HepG2 (cell line): ENCODE results near the gene BIK. TPM values are rescaled to one million over a fixed set of nuclear protein-coding genes. Genes with fewer than 3 reads are reported as not detected.
A peak's percentile ranks its signal among the peaks of the same experiment; 100 is the strongest.

ENCODE experiments used
- ATAC-seq: fragments of 200-7000 bp; cut with Tn5 transposase; 3 replicates; pipeline ENCODE4 v1.9.1; 2020; ENCODE audit warnings: mild to moderate bottlenecking, moderate library complexity
- BruUV-seq: library from RNA; stranded (reverse); fragments of 400-500 nt; replicated peaks from 2 replicates; lab custom pipeline; 2021; lab: Mats Ljungman, UMichigan
- CTCF ChIA-PET: fragments of 300-600 bp; formaldehyde crosslinking; extraction: SDS; loops from one replicate; lab custom pipeline; 2021; ENCODE audit warnings: low total read pairs, inconsistent platforms, low intra/inter-chr PET ratio; lab: Yijun Ruan, JAX
- POLR2A ChIA-PET: fragments of 350-600 bp; sonication (Branson Sonifier 250); formaldehyde crosslinking; loops from one replicate; lab custom pipeline; 2020; ENCODE audit warnings: antibody characterized with exemption, inconsistent platforms; lab: Yijun Ruan, JAX
- DNase-seq: peaks from one replicate; pipeline ENCODE4 v3.0.0-alpha.2; 2015; ENCODE audit warnings: low spot score
- FAIRE-seq: peaks from 3 replicates; lab custom pipeline; 2011; peaks lifted over from hg19 to GRCh38; lab: Jason Lieb, UNC
- H2AFZ ChIP-seq: one replicate; pipeline ENCODE4 v1.6.1; 2011; ENCODE audit warnings: low read length, inconsistent platforms
- H3K27ac ChIP-seq: fragments of 300-600 bp; 3 replicates; pipeline ENCODE4 v1.8.0; 2011; ENCODE audit warnings: mixed run types, mild to moderate bottlenecking, mixed read lengths, low read length, inconsistent platforms; ENCODE audit not compliant: insufficient read depth; ENCODE audit errors: extremely low read length
- H3K27me3 ChIP-seq, 2 experiments: fragments of 200-600 bp in 1 of 2; 2 replicates in 1 of 2; 3 replicates in 1 of 2; pipeline versions ENCODE4 v1.6.0 to v1.8.0; 2011; ENCODE audit warnings: low read length in 2 of 2, mild to moderate bottlenecking in 2 of 2, moderate library complexity in 2 of 2, inconsistent platforms in 1 of 2; ENCODE audit not compliant: insufficient read depth in 2 of 2, control insufficient read depth in 1 of 2
- H3K36me3 ChIP-seq, 2 experiments: fragments of 200-600 bp in 1 of 2; replicated peaks in 1 of 2; 2 replicates in 1 of 2; 3 replicates in 1 of 2; pipeline versions ENCODE4 v1.5.1 to v1.8.0; 2011; ENCODE audit warnings: low read length in 2 of 2, inconsistent platforms in 1 of 2; ENCODE audit not compliant: insufficient read depth in 2 of 2, control insufficient read depth in 1 of 2
- H3K4me1 ChIP-seq: 2 replicates; pipeline ENCODE4 v1.5.1; 2012; ENCODE audit warnings: low read length, inconsistent platforms; ENCODE audit not compliant: insufficient read depth
- H3K4me2 ChIP-seq: 2 replicates; pipeline ENCODE4 v1.6.0; 2011; ENCODE audit warnings: low read depth, low read length, inconsistent platforms
- H3K4me3 ChIP-seq, 3 experiments: fragments of 200-600 bp in 1 of 3; sonication (generic), shearing (Covaris generic) in 1 of 3; replicated peaks in 1 of 3; 2 replicates each; pipeline ENCODE4 v1.5.1; 2011 to 2016; ENCODE audit warnings: low read length in 3 of 3, inconsistent platforms in 2 of 3, low read depth in 2 of 3, mild to moderate bottlenecking in 2 of 3, control low read depth in 1 of 3, mixed read lengths in 1 of 3; ENCODE audit not compliant: insufficient read depth in 1 of 3
- H3K79me2 ChIP-seq: one replicate; pipeline ENCODE4 v1.6.1; 2011; ENCODE audit warnings: low read length, inconsistent platforms; ENCODE audit not compliant: insufficient read depth
- H3K9ac ChIP-seq: 2 replicates; pipeline ENCODE4 v1.6.0; 2011; ENCODE audit warnings: mild to moderate bottlenecking, low read depth, low read length, inconsistent platforms; ENCODE audit not compliant: insufficient read depth
- H3K9me3 ChIP-seq: 2 replicates; pipeline ENCODE4 v1.5.1; 2012; ENCODE audit warnings: mild to moderate bottlenecking, low read length
- H4K20me1 ChIP-seq: 2 replicates; pipeline ENCODE4 v1.6.0; 2011; ENCODE audit warnings: inconsistent platforms, mild to moderate bottlenecking, low read length, moderate library complexity; ENCODE audit not compliant: insufficient read depth
- CBX2 ChIP-seq, 2 experiments: fragments of 200-600 bp in 1 of 2; sonication (generic); formaldehyde crosslinking in 1 of 2; IDR thresholded peaks; 2 replicates each; pipeline versions ENCODE4 v1.7.0 to v1.8.1; 2018 to 2022; ENCODE audit warnings: low read depth in 2 of 2, low read length in 1 of 2, mild to moderate bottlenecking in 1 of 2, missing genetic modification reagents in 1 of 2
- HCFC1 ChIP-seq: fragments of 150-350 bp; IDR thresholded peaks from 2 replicates; pipeline ENCODE4 v1.6.1; 2014; ENCODE audit warnings: low read depth, low read length
- IKZF4 ChIP-seq: sonication (generic); formaldehyde crosslinking; IDR thresholded peaks from 2 replicates; pipeline ENCODE4 v1.5.1; 2020; ENCODE audit warnings: borderline replicate concordance, mild to moderate bottlenecking, low read depth, missing genetic modification reagents; ENCODE audit errors: not compliant biosample characterization
- KMT2B ChIP-seq: IDR thresholded peaks from 2 replicates; pipeline ENCODE4 v1.6.1; 2016; ENCODE audit warnings: missing genetic modification reagents, missing compliant biosample characterization
- LCORL ChIP-seq, 2 experiments: fragments of 450-650 bp in 1 of 2; sonication (generic) in 1 of 2; formaldehyde crosslinking in 1 of 2; IDR thresholded peaks; 2 replicates each; pipeline versions ENCODE4 v1.5.0 to v1.6.1; 2017 to 2020; ENCODE audit warnings: antibody characterized with exemption in 1 of 2, missing genetic modification reagents in 1 of 2
- NFYB ChIP-seq: sonication (generic); formaldehyde crosslinking; IDR thresholded peaks from 2 replicates; pipeline ENCODE4 v1.4.0; 2020; ENCODE audit warnings: missing genetic modification reagents
- NR2F1 ChIP-seq, 2 experiments: fragments of 450-650 bp in 1 of 2; formaldehyde crosslinking in 1 of 2; IDR thresholded peaks; 2 replicates each; pipeline versions ENCODE4 v1.5.0 to v1.6.1; 2016 to 2020; ENCODE audit warnings: mild to moderate bottlenecking in 1 of 2, missing compliant biosample characterization in 1 of 2, missing genetic modification reagents in 1 of 2, moderate library complexity in 1 of 2
- ONECUT2 ChIP-seq: sonication (generic); formaldehyde crosslinking; IDR thresholded peaks from 2 replicates; pipeline ENCODE4 v1.4.0; 2020; ENCODE audit warnings: missing genetic modification reagents
- RFXANK ChIP-seq: IDR thresholded peaks from 2 replicates; pipeline ENCODE4 v1.6.1; 2016
- RFXAP ChIP-seq: sonication (generic); formaldehyde crosslinking; IDR thresholded peaks from 2 replicates; pipeline ENCODE4 v1.4.0; 2020; ENCODE audit warnings: missing genetic modification reagents, borderline replicate concordance
- RXRB ChIP-seq: IDR thresholded peaks from 2 replicates; pipeline ENCODE4 v1.6.1; 2016; ENCODE audit warnings: borderline replicate concordance, missing genetic modification reagents, missing compliant biosample characterization
- SOX13 ChIP-seq, 3 experiments: fragments of 450-650 bp in 1 of 3; sonication (generic) in 1 of 3; formaldehyde crosslinking in 1 of 3; IDR thresholded peaks in 2 of 3; conservative IDR thresholded peaks in 1 of 3; 2 replicates each; pipeline versions ENCODE4 v1.5.0 to v1.6.1; 2016 to 2020; ENCODE audit warnings: antibody characterized with exemption in 1 of 3, mild to moderate bottlenecking in 1 of 3, missing compliant biosample characterization in 1 of 3, missing genetic modification reagents in 1 of 3, moderate library complexity in 1 of 3
- SPEN ChIP-seq: sonication (generic); formaldehyde crosslinking; IDR thresholded peaks from 2 replicates; pipeline ENCODE4 v1.5.1; 2020; ENCODE audit warnings: low read depth, mild to moderate bottlenecking, missing genetic modification reagents
- TBP ChIP-seq: sonication (generic); formaldehyde crosslinking; IDR thresholded peaks from 2 replicates; pipeline ENCODE4 v1.5.0; 2020; ENCODE audit warnings: missing genetic modification reagents
- ZNF143 ChIP-seq: sonication (generic); formaldehyde crosslinking; IDR thresholded peaks from 2 replicates; pipeline ENCODE4 v1.4.0; 2020; ENCODE audit warnings: missing genetic modification reagents
- ZNF530 ChIP-seq: sonication (generic); formaldehyde crosslinking; IDR thresholded peaks from 2 replicates; pipeline ENCODE4 v1.5.0; 2020; ENCODE audit warnings: low read depth, mild to moderate bottlenecking, missing genetic modification reagents
- ZNF616 ChIP-seq: sonication (generic); formaldehyde crosslinking; IDR thresholded peaks from 2 replicates; pipeline ENCODE4 v1.5.0; 2020; ENCODE audit warnings: low read depth, mild to moderate bottlenecking, missing genetic modification reagents
- ZNF839 ChIP-seq: sonication (generic); formaldehyde crosslinking; IDR thresholded peaks from 2 replicates; pipeline ENCODE4 v1.4.0; 2020; ENCODE audit warnings: missing genetic modification reagents, mild to moderate bottlenecking, borderline replicate concordance
- WGBS: methylation state at CpG from one replicate; pipeline ENCODE4 v1.1.6; 2017; ENCODE audit warnings: low lambda C conversion rate; 5-methylcytosine and 5-hydroxymethylcytosine counted together
- in situ Hi-C: cut with HindIII; loops from 2 replicates; pipeline ENCODE4 v1.10.0; 2017; ENCODE audit warnings: low pct_unique_long_range_greater_than_20kb; ENCODE audit not compliant: extremely low pct_ligation_motif_present
- intact Hi-C: fragments of 100-400 bp; cut with micrococcal nuclease; formaldehyde crosslinking; loops from one replicate; pipeline ENCODE4 v1.10.0; 2022; ENCODE audit not compliant: unreplicated experiment
- polyA plus RNA-seq, 8 experiments: library from polyadenylated mRNA; depleted of rRNA in 3 of 8; stranded (reverse) in 7 of 8; unstranded in 1 of 8; fragments of >200 nt; fragmentation: Illumina TruSeq in 4 of 8; extraction: Trizol in 4 of 8; gene quantifications; 2 replicates each; pipeline versions ENCODE4 v1.2.1 to v1.2.3, GENCODE V29; 2011 to 2016; ENCODE audit warnings: low read depth in 4 of 8, missing spikeins in 1 of 8, mixed read lengths in 1 of 8; ENCODE audit not compliant: insufficient read depth in 1 of 8
- total RNA-seq, 5 experiments: library from RNA; depleted of rRNA; stranded (reverse); fragments of >200 nt; fragmentation: Illumina TruSeq; extraction: Trizol; gene quantifications; 2 replicates each; pipeline ENCODE4 v1.2.3, GENCODE V29; 2016; ENCODE audit warnings: low read depth in 1 of 5

BIK gene
- total and polyA plus RNA-seq, 2 of the 13 experiments (the other 11 are each of a cell fraction or from before 2014, with no cell fraction given) = 0.54 to 0.80 TPM

DNA sequence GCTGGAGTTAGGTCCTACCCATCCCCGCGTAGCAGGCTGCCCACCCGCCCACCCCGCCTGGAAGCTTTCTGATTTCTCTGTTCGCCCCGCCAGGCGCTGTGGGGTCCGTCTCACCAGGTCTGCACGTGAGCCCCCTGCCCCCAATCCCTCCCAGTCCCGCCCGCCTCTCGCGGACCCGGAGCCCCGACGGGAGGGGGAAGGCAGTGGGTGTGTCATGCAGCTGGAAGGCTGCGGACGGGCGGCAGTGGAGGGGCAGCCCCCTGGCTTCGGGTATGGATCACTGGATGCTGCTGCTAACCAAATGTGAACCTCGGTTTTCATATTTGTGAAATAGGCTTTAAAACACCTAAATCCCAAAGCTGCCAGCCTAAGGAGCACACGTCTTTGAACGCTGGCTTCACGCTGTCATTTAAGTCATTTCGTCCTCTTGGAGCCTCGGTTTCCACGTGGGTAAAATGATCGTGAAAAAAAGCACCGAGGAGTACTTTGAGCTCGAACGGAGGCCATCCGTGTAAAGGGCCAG, 568 bp upstream of the BIK start:
- peak overlapping the region; percentile 95 for H3K4me2 ChIP-seq
- H3K9ac ChIP-seq = no peak overlapping the region
- no peaks in the 10 kb centered on the region for H3K79me2 ChIP-seq
- ATAC-seq = no peak
- no peaks in the 10 kb centered on the region for H4K20me1 ChIP-seq
- H3K4me3 ChIP-seq = peak overlapping the region; percentile 60 to 74 (median 62); a peak in 5 of 6 replicates
- H3K36me3 ChIP-seq = no peaks in the 10 kb centered on the region
- no peaks in the 10 kb centered on the region for H3K9me3 ChIP-seq
- FAIRE-seq = no peak
- no peak overlapping the region for H3K27ac ChIP-seq
- intact Hi-C loops (loop anchor here (2.0 to 5.0 kb wide), 2 partner anchors 17 to 32 kb away; partner anchors contain the start of gene MCAT), in situ Hi-C loops (no loop called here)
- H2AFZ ChIP-seq = no peak overlapping the region
- 5% methylated on average over 28 of the region's 32 CpGs for WGBS
- ChIA-PET POLR2A (interaction anchor here (0.7 to 1.3 kb wide), 2 partner anchors 16 kb away, joined by 3 to 4 read pairs; no protein-coding TSS in a partner anchor), CTCF (no interaction called here)
- TF ChIP-seq SPEN (CRISPR knock-in tag) = no peak
- no peak for TF ChIP-seq ZNF530 (CRISPR knock-in tag)
- TF ChIP-seq TBP (CRISPR knock-in tag) = no peak
- no peak for TF ChIP-seq ZNF616 (CRISPR knock-in tag)
- no peak for TF ChIP-seq LCORL (IDR thresholded peaks at IDR 0.05)
- TF ChIP-seq LCORL (CRISPR knock-in tag; IDR thresholded peaks at IDR 0.05) = no peak
- no peak for TF ChIP-seq RXRB (CRISPR knock-in tag)
- no peak for TF ChIP-seq KMT2B (CRISPR knock-in tag)
- TF ChIP-seq IKZF4 (CRISPR knock-in tag) = no peak
- no peak for TF ChIP-seq NFYB (CRISPR knock-in tag)
- no peak for TF ChIP-seq SOX13 (IDR thresholded peaks at IDR 0.05)
- no peak for TF ChIP-seq SOX13 (CRISPR knock-in tag; conservative IDR thresholded peaks at IDR 0.05 in 1 of 2, IDR thresholded peaks at IDR 0.05 in 1 of 2)
- no peak for TF ChIP-seq RFXANK (CRISPR knock-in tag)
- TF ChIP-seq NR2F1 (CRISPR knock-in tag; IDR thresholded peaks at IDR 0.05) = no peak
- no peak for TF ChIP-seq ZNF143 (CRISPR knock-in tag)
- no peak for TF ChIP-seq ZNF839
- TF ChIP-seq RFXAP (CRISPR knock-in tag) = no peak
- no peak for TF ChIP-seq CBX2 (IDR thresholded peaks at IDR 0.05; ENCODE audit: low read depth, low read length)
- no peak for TF ChIP-seq CBX2 (CRISPR knock-in tag; IDR thresholded peaks at IDR 0.05; ENCODE audit: low read depth)
- no peak for TF ChIP-seq HCFC1
- no peak for TF ChIP-seq ONECUT2 (CRISPR knock-in tag)
- H3K4me1 ChIP-seq = peaks cover 49% of the 10 kb centered on the region
- no peak for DNase-seq
- peaks cover 5 to 36% of the 10 kb centered on the region in 2 experiments; a peak in 4 of 5 replicates for H3K27me3 ChIP-seq
- no TSS peak for BruUV-seq
